MG63 (cell line): ENCODE results near the gene CLECL1. TPM values are rescaled to one million over a fixed set of nuclear protein-coding genes. Genes with fewer than 3 reads are reported as not detected.
A peak's percentile ranks its signal among the peaks of the same experiment; 100 is the strongest.
"Not testable (repeated sequence)": the region's sequence is repeated elsewhere in the genome, so short reads cannot be mapped to it uniquely, and the experiment has no call there.

Source experiments
- DNase-seq: peaks from one replicate; pipeline ENCODE4 v3.0.0-alpha.2; 2020
- H3K27me3 ChIP-seq: fragments of 250-450 bp; sonication (Bioruptor Pico); 2 replicates; pipeline ENCODE4 v1.5.1; 2020; ENCODE audit warnings: mild to moderate bottlenecking, moderate library complexity
- H3K36me3 ChIP-seq: fragments of 250-450 bp; sonication (Bioruptor Pico); 2 replicates; pipeline ENCODE4 v1.5.1; 2020; ENCODE audit warnings: mild to moderate bottlenecking, moderate library complexity
- H3K4me3 ChIP-seq: fragments of 250-450 bp; sonication (Bioruptor Pico); 2 replicates; pipeline ENCODE4 v1.5.1; 2020; ENCODE audit warnings: mild to moderate bottlenecking, moderate library complexity
- H3K9me3 ChIP-seq: fragments of 250-450 bp; sonication (Bioruptor Pico); 2 replicates; pipeline ENCODE4 v1.5.1; 2020; ENCODE audit warnings: mild to moderate bottlenecking, moderate library complexity
- total RNA-seq: library from RNA; depleted of rRNA; stranded (reverse); fragments of >200 nt; shearing (Covaris generic); gene quantifications from 2 replicates; pipeline ENCODE4 v1.2.3, GENCODE V29; 2014; ENCODE audit warnings: low replicate concordance

CLECL1 gene
- total RNA-seq, 1 experiment from 2014 or later: not detected

DNA sequence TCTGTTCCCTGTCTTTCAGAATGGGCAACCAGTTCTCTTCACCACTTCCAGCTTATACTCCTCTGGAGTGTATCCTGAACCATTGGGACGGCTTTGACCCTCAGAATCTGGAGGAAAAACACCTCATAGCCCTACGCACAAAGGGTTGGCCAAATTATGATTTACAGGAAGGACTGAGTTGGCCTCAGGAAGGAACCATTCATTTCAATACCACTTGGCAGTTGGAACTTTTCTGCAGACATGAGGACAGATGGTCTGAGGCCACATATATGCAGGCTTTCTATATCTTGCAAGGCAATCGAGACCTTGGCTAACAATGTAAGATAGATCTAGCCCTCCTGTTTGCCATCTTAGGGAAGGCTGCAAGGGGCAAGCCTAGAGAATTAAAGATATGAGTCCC lies 24.0 kb downstream of the CLECL1 start:
- H3K36me3 ChIP-seq: no peaks in the 10 kb centered on the region
- no peaks in the 10 kb centered on the region for H3K9me3 ChIP-seq
- DNase-seq: no peak
- no peaks in the 10 kb centered on the region for H3K27me3 ChIP-seq
- no peak overlapping the region for H3K4me3 ChIP-seq

DNA sequence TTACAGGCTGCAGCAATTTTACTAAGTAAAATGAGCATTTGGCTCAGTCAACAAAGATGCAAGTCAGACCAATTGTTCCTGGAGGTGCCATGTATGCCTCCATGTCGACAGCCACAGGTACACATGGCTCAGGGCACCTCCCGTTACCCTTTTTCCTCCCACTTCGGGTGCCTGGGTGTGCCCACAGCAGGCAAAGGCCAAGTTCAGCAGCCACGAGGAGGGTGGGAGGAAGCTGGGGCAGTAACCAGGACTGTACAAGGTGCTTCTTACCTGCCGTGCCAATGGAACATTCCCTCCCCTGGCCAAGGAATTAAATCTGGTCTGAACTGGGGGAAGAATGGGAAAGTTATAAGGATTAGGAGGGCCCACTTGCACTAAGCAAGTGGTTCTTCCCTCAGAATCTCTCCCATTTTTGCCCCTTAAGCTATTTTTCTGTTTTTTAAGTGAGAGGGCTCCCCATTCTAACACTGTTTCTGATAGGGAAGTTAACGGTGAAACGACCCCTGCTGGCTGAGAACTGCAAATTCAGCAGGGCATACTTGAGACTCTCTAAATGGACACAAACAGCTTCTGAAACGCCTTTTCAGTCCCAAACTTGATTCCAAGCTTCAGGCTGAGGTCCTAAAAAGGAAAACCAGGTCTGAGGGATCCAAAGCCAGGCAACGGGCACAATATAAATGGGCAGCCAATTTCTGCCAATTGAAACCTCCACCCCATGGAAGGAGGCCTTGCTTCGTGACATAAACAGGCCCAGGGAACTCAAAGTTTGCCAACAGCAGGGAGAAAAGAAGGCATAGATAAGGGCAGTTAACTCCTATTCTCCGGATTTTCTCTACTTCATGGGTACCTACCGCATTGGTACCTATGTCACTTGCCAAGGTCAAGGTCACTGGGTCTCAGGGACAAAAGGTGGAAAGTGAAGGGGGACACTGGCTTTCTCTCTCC lies 24.8 kb downstream of the CLECL1 start:
- no peaks in the 10 kb centered on the region for H3K27me3 ChIP-seq
- peak; percentile 8 for DNase-seq
- no peaks in the 10 kb centered on the region for H3K36me3 ChIP-seq
- H3K9me3 ChIP-seq: no peaks in the 10 kb centered on the region
- no peak overlapping the region for H3K4me3 ChIP-seq

DNA sequence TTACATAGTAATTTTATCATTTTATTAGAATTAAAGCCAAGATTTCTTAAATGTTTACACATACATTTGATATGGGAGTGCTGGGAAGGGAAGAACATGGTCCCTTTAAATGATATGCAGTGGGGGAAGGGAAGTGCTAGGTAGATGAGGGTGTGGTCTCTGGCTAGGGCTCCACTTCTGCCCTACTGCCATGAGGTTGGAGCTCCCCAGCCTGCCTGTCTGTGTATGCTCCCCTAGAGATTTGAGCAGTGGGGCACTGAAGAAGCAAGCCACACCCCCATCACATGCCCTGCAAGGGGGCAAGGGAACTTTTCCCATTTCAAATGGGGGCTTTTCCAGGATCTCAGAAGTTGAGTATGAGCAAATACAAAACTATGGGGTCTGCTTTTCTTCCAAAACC lies 25.5 kb downstream of the CLECL1 start:
- no peaks in the 10 kb centered on the region for H3K36me3 ChIP-seq
- no peak for DNase-seq
- H3K27me3 ChIP-seq: no peaks in the 10 kb centered on the region
- H3K9me3 ChIP-seq: no peaks in the 10 kb centered on the region
- H3K4me3 ChIP-seq: no peak overlapping the region

- H3K4me3 ChIP-seq: no peak overlapping the region
- H3K36me3 ChIP-seq: no peaks in the 10 kb centered on the region
- H3K27me3 ChIP-seq: no peaks in the 10 kb centered on the region
- no peaks in the 10 kb centered on the region for H3K9me3 ChIP-seq
- no peak for DNase-seq
Observed at GRCh38 chr12:9706086-9706685, 26.7 kb downstream of the CLECL1 start.

- H3K36me3 ChIP-seq, H3K9me3 ChIP-seq, H3K4me3 ChIP-seq, H3K27me3 ChIP-seq, DNase-seq: not testable (repeated sequence)
Observed at GRCh38 chr12:9704561-9704960, 28.3 kb downstream of the CLECL1 start.

DNA sequence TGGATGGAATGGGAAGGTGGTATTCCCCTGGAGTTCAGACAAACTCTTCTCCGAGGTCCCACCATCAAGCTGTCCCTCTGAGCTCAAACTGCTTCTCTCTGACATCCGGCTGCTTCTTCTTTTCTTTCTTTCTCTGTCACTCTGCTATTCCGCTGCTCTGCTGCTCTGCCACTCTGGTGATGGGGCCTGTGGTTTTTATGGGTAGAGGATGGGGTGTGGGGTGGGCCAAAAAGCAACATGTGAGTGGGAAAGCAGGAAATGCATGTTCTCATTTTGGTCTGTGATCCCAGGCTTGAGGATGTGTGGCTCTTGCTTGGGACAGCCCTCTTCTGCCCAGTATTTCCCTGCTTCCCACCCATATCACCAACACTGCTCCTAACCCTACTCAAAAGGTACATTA lies 30.6 kb downstream of the CLECL1 start:
- no peaks in the 10 kb centered on the region for H3K27me3 ChIP-seq
- no peak overlapping the region for H3K4me3 ChIP-seq
- no peaks in the 10 kb centered on the region for H3K9me3 ChIP-seq
- DNase-seq: no peak
- H3K36me3 ChIP-seq: no peaks in the 10 kb centered on the region

DNA sequence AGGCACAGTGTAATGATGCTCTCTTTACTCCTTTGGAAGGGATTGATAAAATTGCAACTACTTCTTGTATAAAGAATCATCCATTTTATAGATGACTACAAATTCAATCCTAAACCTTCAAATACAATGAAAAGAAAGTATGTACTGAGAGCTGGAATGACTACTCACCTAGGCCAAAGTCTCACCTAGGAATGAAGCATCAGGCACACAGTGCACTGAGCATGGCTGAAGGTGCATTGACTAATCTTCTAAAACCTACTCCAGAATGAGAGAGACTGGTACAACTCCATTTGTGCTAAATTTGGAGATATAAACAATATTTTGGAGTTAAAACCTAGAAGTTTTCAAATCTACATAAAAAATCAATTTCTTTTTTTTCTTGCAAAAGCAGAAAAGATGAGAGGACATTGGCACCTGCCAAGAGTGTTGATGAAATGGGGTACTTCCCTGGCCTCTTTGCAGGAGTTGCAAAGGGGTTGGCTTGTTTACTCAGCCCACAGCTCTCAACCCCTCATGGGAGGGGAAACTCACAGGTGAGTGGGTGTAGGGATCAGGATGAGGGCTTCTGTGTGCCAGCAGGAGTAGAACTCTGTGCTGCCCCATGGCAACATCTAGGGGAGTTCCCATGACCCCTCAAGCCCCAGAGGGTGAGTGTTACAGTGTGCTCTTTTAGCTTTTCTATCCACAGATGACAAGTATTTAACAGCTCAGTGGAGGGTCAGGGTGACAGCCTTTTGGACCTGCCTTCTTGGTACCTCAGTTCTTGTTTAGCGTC lies 31.3 kb downstream of the CLECL1 start:
- no peaks in the 10 kb centered on the region for H3K27me3 ChIP-seq
- no peaks in the 10 kb centered on the region for H3K36me3 ChIP-seq
- H3K9me3 ChIP-seq: no peaks in the 10 kb centered on the region
- no peak overlapping the region for H3K4me3 ChIP-seq
- DNase-seq: no peak

- DNase-seq: no peak
- H3K36me3 ChIP-seq: no peaks in the 10 kb centered on the region; the same call in 1 of the 2 replicates
- H3K9me3 ChIP-seq: no peaks in the 10 kb centered on the region
- no peak overlapping the region for H3K4me3 ChIP-seq
- no peaks in the 10 kb centered on the region for H3K27me3 ChIP-seq
Observed at GRCh38 chr12:9700606-9700956, 32.3 kb downstream of the CLECL1 start.

GRCh38 chr12:9699898-9700605 lies 32.8 kb downstream of the CLECL1 start:
- no peak overlapping the region for H3K4me3 ChIP-seq
- no peaks in the 10 kb centered on the region for H3K27me3 ChIP-seq
- H3K36me3 ChIP-seq: no peaks in the 10 kb centered on the region; the same call in 1 of the 2 replicates
- DNase-seq: no peak
- no peaks in the 10 kb centered on the region for H3K9me3 ChIP-seq

- no peak for DNase-seq
- Histone ChIP-seq H3K27me3 (no peaks in the 10 kb centered on the region), H3K4me3 (no peak overlapping the region), H3K36me3 (no peaks in the 10 kb centered on the region; the same call in 1 of the 2 replicates), H3K9me3 (no peaks in the 10 kb centered on the region)
Observed at GRCh38 chr12:9699269-9699897, 33.5 kb downstream of the CLECL1 start.

DNA sequence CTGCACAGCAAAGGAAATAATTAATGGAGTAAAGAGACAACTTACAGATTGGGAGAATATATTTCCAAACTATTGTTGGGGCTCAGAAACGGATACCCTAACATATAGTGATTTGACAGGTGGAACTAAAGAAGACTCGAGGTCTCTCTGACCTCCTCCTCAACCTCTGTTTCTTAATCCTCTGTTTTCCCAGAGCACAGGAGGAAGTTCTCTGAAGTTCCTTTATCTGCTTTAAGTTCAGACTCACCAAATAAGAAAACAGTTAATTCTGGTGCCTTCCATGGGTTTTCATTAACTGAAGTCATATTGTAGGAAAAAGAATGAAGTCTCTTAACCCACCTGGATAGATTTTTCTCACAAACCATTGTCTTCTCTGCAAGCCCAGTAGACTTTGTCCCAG lies 34.2 kb downstream of the CLECL1 start:
- no peaks in the 10 kb centered on the region for H3K27me3 ChIP-seq

GRCh38 chr12:9697619-9698018 lies 35.3 kb downstream of the CLECL1 start:
- DNase-seq: no peak
- Histone ChIP-seq H3K4me3 (no peak overlapping the region), H3K27me3 (no peaks in the 10 kb centered on the region), H3K9me3 (no peaks in the 10 kb centered on the region), H3K36me3 (no peaks in the 10 kb centered on the region; the same call in 1 of the 2 replicates)

More for the DNA sequence above, 34.2 kb downstream of the CLECL1 start:
- no peak overlapping the region for H3K4me3 ChIP-seq
- DNase-seq: no peak
- H3K36me3 ChIP-seq: no peaks in the 10 kb centered on the region; the same call in 1 of the 2 replicates
- H3K9me3 ChIP-seq: no peaks in the 10 kb centered on the region

DNA sequence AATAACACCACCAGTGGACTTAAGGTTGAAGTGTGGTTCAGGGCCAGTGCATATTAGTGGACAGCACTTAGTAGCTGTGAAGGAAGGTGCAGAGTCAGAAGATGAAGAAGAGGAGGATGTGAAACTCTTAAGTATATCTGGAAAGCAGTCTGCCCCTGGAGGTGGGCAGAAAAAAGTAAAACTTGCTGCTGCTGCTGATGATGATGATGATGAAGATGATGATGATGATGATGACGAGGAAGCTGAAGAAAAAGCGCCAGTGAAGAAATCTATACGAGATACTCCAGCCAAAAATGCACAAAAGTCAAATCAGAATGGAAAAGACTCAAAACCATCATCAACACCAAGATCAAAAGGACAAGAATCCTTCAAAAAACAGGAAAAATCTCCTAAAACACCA lies 37.2 kb downstream of the CLECL1 start:
- H3K36me3 ChIP-seq, DNase-seq, H3K4me3 ChIP-seq, H3K27me3 ChIP-seq, H3K9me3 ChIP-seq: not testable (repeated sequence)

GRCh38 chr12:9695150-9695549 lies 37.7 kb downstream of the CLECL1 start:
- not testable (repeated sequence) for H3K9me3 ChIP-seq, H3K4me3 ChIP-seq, DNase-seq

DNA sequence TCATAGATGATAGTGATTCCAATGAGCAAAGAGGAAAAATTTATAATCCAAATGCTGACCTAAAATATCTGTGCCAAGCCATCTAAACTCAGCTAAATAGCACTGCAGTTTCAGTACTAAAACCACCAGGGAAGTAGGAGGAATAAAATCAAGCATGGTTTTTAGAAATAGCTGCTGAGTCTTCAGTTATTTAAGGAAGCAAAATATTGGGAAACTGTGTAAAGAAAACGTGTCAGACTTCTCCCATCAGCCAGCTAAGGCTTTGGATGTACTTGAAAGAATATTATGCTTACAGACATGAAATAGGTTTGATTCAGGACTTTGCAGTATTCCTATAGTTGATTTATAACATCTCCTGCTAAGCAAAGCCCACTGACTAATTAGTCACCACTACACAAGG lies 38.7 kb downstream of the CLECL1 start:
- peaks cover 7% of the 10 kb centered on the region; the same call in 1 of the 2 replicates for H3K36me3 ChIP-seq
- no peaks in the 10 kb centered on the region for H3K27me3 ChIP-seq
- no peak overlapping the region for H3K4me3 ChIP-seq
- no peaks in the 10 kb centered on the region for H3K9me3 ChIP-seq
- DNase-seq: no peak

More at GRCh38 chr12:9695150-9695549, 37.7 kb downstream of the CLECL1 start:
- H3K27me3 ChIP-seq, H3K36me3 ChIP-seq: not testable (repeated sequence)

- DNase-seq: no peak
- H3K4me3 ChIP-seq: no peak overlapping the region
- H3K9me3 ChIP-seq: no peaks in the 10 kb centered on the region
- H3K36me3 ChIP-seq: peaks cover 14% of the 10 kb centered on the region; the same call in 1 of the 2 replicates
- H3K27me3 ChIP-seq: no peaks in the 10 kb centered on the region
Observed at GRCh38 chr12:9692909-9693308, 40.0 kb downstream of the CLECL1 start.
